ENCODE measurements around the gene MVB12B. TPM values are rescaled to one million over a fixed set of nuclear protein-coding genes. Genes with fewer than 3 reads are reported as not detected.

MVB12B gene
- total RNA-seq, 1 experiment from 2014 or later = 5.8 TPM

- no peaks in the 10 kb centered on the region for H3K79me2 ChIP-seq (ENCODE audit: insufficient read depth, low read length)
- H2BK20ac ChIP-seq (ENCODE audit: low read depth, low read length, poor library complexity, severe bottlenecking) = no peak overlapping the region
- no peak overlapping the region for H3T11ph ChIP-seq (ENCODE audit: low read length)
- H3K23me2 ChIP-seq (ENCODE audit: insufficient read length, low read depth, low read length, poor library complexity, severe bottlenecking) = no peaks in the 10 kb centered on the region
- H3K56ac ChIP-seq (ENCODE audit: insufficient read length, low read depth, low read length) = no peak overlapping the region
- H2AK5ac ChIP-seq (ENCODE audit: insufficient read length, low read length) = no peak overlapping the region
- no peaks in the 10 kb centered on the region for H3K79me1 ChIP-seq (ENCODE audit: insufficient read depth, low read depth, low read length, poor library complexity, severe bottlenecking)
- H3K27me3 ChIP-seq (ENCODE audit: insufficient read depth, low read length) = no peaks in the 10 kb centered on the region
- no peak overlapping the region for H2BK5ac ChIP-seq (ENCODE audit: insufficient read length, low read length)
- no peak overlapping the region for H2AFZ ChIP-seq (ENCODE audit: low read length)
- H4K5ac ChIP-seq (ENCODE audit: insufficient read length, low read depth, low read length) = no peak overlapping the region
- H3K18ac ChIP-seq (ENCODE audit: insufficient read length, low read depth, low read length) = no peak overlapping the region
- H3K9ac ChIP-seq (ENCODE audit: extremely low read depth, insufficient read length, low read length) = no peak overlapping the region
- H4K8ac ChIP-seq (replicated peaks; ENCODE audit: insufficient read length, low read depth, low read length) = no peak overlapping the region
- H3K4ac ChIP-seq (ENCODE audit: low read depth, low read length) = no peak overlapping the region
- no peak overlapping the region for H3K23ac ChIP-seq (ENCODE audit: insufficient read length, low read depth, low read length)
- no peak overlapping the region for H3K4me3 Mint-ChIP-seq
- peaks cover 4 to 7% of the 10 kb centered on the region in 2 experiments for H3K4me1 Mint-ChIP-seq
- H3K27ac Mint-ChIP-seq = no peak overlapping the region
- H2BK12ac ChIP-seq (ENCODE audit: insufficient read length, low read depth, low read length) = no peak overlapping the region
- H3K27me3 Mint-ChIP-seq (ENCODE audit: low read depth) = no peaks in the 10 kb centered on the region
- no peak overlapping the region for H2BK15ac ChIP-seq (ENCODE audit: low read depth, low read length)
- no peaks in the 10 kb centered on the region for H3K9me3 ChIP-seq (ENCODE audit: control insufficient read depth, low read depth, low read length)
- H4K91ac ChIP-seq (ENCODE audit: insufficient read length, low read depth, low read length) = no peak overlapping the region
- TF ChIP-seq CTCF (conservative IDR thresholded peaks at IDR 0.05) = no peak
- peaks cover 5 to 25% (median 20%) of the 10 kb centered on the region in 3 experiments for H3K36me3 Mint-ChIP-seq (ENCODE audit: insufficient read depth in 1 of 3, low read depth in 3 of 3)
- H3K4me2 ChIP-seq (ENCODE audit: insufficient read depth, insufficient read length, low read length) = no peak overlapping the region
- WGBS (ENCODE audit: extremely low coverage, insufficient read length, low lambda C conversion rate) = no CpG with 5 or more reads among the region's 1 CpG
- H3K14ac ChIP-seq (ENCODE audit: insufficient read depth, low read length) = no peak overlapping the region
- H2BK120ac ChIP-seq (ENCODE audit: low read depth, low read length, poor library complexity, severe bottlenecking) = no peak overlapping the region
- H3K9me3 Mint-ChIP-seq = peaks cover 20 to 24% of the 10 kb centered on the region in 2 experiments
- no peak overlapping the region for H3K27ac ChIP-seq (ENCODE audit: insufficient read length, low read depth, low read length)
- H4K20me1 ChIP-seq (ENCODE audit: control insufficient read depth, insufficient read depth, insufficient read length) = no peaks in the 10 kb centered on the region
- no peak for DNase-seq
- no peaks in the 10 kb centered on the region for H3K4me1 ChIP-seq (ENCODE audit: insufficient read depth, low read length)
These were observed 30.4 kb downstream of the MVB12B start for GRCh38 chr9:126357074-126357473.
